Calu3 (cell line): ENCODE data around the gene LEP. TPM values are rescaled to one million over a fixed set of nuclear protein-coding genes. Genes with fewer than 3 reads are reported as not detected.

Experiments
- BruUV-seq: library from RNA; stranded (reverse); fragments of 400-500 nt; replicated peaks from 2 replicates; lab custom pipeline; 2021; lab: Mats Ljungman, UMichigan
- CTCF ChIA-PET: fragments of 300-600 bp; sonication (Branson Sonifier 250); formaldehyde crosslinking; loops from one replicate; lab custom pipeline; 2022; ENCODE audit warnings: antibody characterized with exemption; lab: Charles Lee
- DNase-seq: peaks from one replicate; pipeline ENCODE4 v3.0.0; 2022
- H3K27ac Mint-ChIP-seq: one replicate; pipeline ENCODE4 v1.8.0; 2022; ENCODE audit warnings: mixed read lengths; ENCODE audit not compliant: unreplicated experiment
- H3K27me3 Mint-ChIP-seq: one replicate; pipeline ENCODE4 v1.8.0; 2022; ENCODE audit warnings: mixed read lengths; ENCODE audit not compliant: unreplicated experiment
- H3K36me3 Mint-ChIP-seq: one replicate; pipeline ENCODE4 v1.8.0; 2022; ENCODE audit warnings: mild to moderate bottlenecking, moderate library complexity, mixed read lengths; ENCODE audit not compliant: insufficient read depth, unreplicated experiment
- H3K4me1 Mint-ChIP-seq: one replicate; pipeline ENCODE4 v1.8.0; 2022; ENCODE audit warnings: mild to moderate bottlenecking, low read depth, mixed read lengths; ENCODE audit not compliant: unreplicated experiment
- H3K4me3 Mint-ChIP-seq: one replicate; pipeline ENCODE4 v1.8.0; 2022; ENCODE audit warnings: mild to moderate bottlenecking, low read depth, moderate library complexity, mixed read lengths; ENCODE audit not compliant: unreplicated experiment
- H3K9me3 Mint-ChIP-seq: one replicate; pipeline ENCODE4 v1.8.0; 2022; ENCODE audit warnings: low read depth, mixed read lengths; ENCODE audit not compliant: unreplicated experiment
- intact Hi-C: fragments of 100-400 bp; cut with micrococcal nuclease; formaldehyde crosslinking; loops from one replicate; pipeline ENCODE4 v1.10.0; 2022; ENCODE audit not compliant: unreplicated experiment
- total RNA-seq: library from RNA; stranded (reverse); gene quantifications from 2 replicates; pipeline ENCODE4 v1.2.3, GENCODE V29; 2022
- TF ChIP-seq, protein P1 (sequence below): fragments of 200-600 bp; IDR thresholded peaks from one replicate; pipeline ENCODE4 v1.8.0; 2022; ENCODE audit warnings: antibody characterized with exemption; ENCODE audit not compliant: unreplicated experiment

The LEP gene
- total RNA-seq, 1 experiment from 2014 or later: not detected

DNA sequence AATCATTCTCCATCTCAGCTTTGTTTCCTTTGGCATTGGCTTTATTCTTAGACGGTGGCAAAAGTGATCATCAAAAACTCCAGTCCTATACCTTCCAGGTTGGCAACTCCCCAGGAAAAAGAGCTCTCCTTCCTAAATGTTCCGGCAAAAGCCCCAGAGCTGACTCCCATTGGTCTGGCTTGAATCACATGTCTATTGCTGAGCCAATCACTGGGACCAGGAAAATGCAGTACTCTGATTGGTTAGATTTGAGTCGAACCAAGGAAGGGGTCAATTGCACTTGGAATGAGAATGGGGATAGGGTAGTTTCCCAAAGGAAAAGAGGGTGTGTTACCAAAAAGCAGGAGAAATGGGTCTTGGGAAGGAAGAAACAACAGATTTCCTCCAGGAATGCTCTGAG lies 22.3 kb downstream of the LEP start:
- DNase-seq: no peak
- Mint-ChIP-seq H3K27me3 (no peaks in the 10 kb centered on the region), H3K36me3 (peaks cover 8% of the 10 kb centered on the region), H3K4me3 (no peak overlapping the region), H3K27ac (no peak overlapping the region), H3K4me1 (peaks cover 33% of the 10 kb centered on the region), H3K9me3 (no peaks in the 10 kb centered on the region)
- no TSS peak for BruUV-seq
- CTCF ChIA-PET: no interaction called here
- intact Hi-C loops: no loop called here
- TF ChIP-seq, protein P1, sequence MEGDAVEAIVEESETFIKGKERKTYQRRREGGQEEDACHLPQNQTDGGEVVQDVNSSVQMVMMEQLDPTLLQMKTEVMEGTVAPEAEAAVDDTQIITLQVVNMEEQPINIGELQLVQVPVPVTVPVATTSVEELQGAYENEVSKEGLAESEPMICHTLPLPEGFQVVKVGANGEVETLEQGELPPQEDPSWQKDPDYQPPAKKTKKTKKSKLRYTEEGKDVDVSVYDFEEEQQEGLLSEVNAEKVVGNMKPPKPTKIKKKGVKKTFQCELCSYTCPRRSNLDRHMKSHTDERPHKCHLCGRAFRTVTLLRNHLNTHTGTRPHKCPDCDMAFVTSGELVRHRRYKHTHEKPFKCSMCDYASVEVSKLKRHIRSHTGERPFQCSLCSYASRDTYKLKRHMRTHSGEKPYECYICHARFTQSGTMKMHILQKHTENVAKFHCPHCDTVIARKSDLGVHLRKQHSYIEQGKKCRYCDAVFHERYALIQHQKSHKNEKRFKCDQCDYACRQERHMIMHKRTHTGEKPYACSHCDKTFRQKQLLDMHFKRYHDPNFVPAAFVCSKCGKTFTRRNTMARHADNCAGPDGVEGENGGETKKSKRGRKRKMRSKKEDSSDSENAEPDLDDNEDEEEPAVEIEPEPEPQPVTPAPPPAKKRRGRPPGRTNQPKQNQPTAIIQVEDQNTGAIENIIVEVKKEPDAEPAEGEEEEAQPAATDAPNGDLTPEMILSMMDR: no peak

DNA sequence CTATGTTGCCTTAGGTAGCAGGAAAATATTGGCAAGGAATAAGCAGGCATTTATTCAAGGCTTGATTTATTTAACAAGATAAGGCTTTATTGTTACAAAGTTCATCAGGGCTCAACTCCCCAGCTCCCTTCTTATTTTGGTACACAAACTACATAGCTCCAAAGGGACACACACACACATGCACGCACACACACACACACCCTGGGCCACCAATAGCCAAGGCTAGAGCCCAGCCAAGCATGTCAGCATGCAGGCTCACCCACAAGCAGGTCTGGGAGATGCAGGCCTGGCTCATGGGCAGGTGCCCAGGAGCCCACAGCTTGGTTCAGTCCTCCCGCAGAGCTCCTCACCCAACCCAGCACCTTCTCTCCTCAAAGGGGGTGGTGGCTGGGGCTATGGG lies 23.4 kb downstream of the LEP start:
- H3K27me3 Mint-ChIP-seq: no peaks in the 10 kb centered on the region
- peaks cover 23% of the 10 kb centered on the region for H3K4me1 Mint-ChIP-seq
- BruUV-seq: no TSS peak
- no peak overlapping the region for H3K4me3 Mint-ChIP-seq
- CTCF ChIA-PET: interaction anchor here (0.6 kb wide), 1 partner anchor 336 kb away, joined by 3 read pairs; no protein-coding TSS in a partner anchor
- intact Hi-C loops: no loop called here
- TF ChIP-seq, protein P1: no peak
- peaks cover 8% of the 10 kb centered on the region for H3K36me3 Mint-ChIP-seq
- DNase-seq: no peak
- no peak overlapping the region for H3K27ac Mint-ChIP-seq
- no peaks in the 10 kb centered on the region for H3K9me3 Mint-ChIP-seq

DNA sequence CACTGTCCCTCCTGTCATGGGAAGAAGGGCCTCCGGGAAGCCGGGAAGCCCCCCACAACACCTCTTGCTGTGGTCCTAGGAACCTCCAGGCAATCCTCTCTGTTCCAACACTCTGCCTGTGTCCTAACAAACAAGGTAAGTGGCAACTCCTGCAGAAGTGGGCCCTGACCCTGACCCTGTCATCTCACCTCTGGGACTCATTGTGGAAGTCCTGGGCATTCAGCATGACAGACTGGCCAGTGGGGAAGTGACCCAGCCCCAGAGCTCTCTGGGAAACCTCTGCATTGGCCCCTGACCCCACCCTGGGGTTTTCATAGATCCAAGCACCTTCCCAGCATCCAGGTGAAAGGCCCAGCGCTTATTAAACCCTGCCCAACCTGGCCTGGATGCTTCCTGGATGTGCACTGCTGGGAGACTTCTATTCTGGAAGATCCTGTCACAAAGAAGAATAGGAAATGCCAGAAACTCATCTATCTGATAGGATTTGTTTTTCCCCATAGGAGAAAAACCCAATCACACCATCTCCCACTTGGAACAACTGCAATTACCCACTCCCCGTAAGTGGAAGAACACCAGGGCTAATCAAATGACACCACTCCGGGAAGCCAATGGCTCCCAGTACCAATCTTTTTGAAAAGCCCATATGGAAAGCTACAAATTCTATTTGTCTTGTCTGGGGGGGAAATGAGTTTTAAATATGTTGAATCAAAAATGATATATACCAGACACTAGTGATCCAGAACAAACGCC lies 24.3 kb downstream of the LEP start:
- CTCF ChIA-PET: no interaction called here
- Mint-ChIP-seq H3K9me3 (no peaks in the 10 kb centered on the region), H3K27ac (no peak overlapping the region), H3K4me1 (peaks cover 14% of the 10 kb centered on the region), H3K27me3 (no peaks in the 10 kb centered on the region), H3K36me3 (no peaks in the 10 kb centered on the region), H3K4me3 (no peak overlapping the region)
- BruUV-seq: no TSS peak
- intact Hi-C loops: no loop called here
- TF ChIP-seq, protein P1: no peak
- DNase-seq: no peak

DNA sequence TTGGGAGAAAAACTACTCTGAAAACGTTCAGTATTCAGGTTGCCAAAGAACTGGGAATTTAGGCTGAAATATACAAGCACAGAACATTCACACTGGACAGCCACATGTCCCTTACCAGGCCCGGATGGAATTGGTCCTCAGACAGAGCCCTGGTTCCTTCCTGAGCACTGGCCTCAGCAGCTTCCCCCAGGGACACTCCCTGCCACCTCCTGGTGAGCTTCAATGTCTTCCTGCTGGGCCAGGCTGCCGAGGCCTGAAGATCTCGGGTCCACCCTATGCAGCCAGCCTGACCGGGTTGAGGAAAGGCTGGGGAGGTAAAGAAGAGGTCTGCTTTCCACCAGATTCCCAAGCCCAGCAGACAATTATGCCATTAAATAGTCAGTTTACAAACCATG lies 24.8 kb downstream of the LEP start:
- Mint-ChIP-seq H3K4me3 (no peak overlapping the region), H3K27ac (no peak overlapping the region), H3K4me1 (peaks cover 12% of the 10 kb centered on the region), H3K27me3 (no peaks in the 10 kb centered on the region), H3K36me3 (no peaks in the 10 kb centered on the region), H3K9me3 (no peaks in the 10 kb centered on the region)
- no TSS peak for BruUV-seq
- DNase-seq: no peak
- TF ChIP-seq, protein P1: no peak
- intact Hi-C loops: no loop called here
- CTCF ChIA-PET: no interaction called here
